GM18858 (cell line): ENCODE measurements around the gene ADAM23.

Experiments
- ATAC-seq: cut with Tn5 transposase; IDR thresholded peaks from one replicate; pipeline ENCODE4 v1.9.1; 2021; ENCODE audit not compliant: unreplicated experiment

ADAM23 gene

GRCh38 chr2:206488623-206489022, 45.3 kb downstream of the ADAM23 start:
- no peak for ATAC-seq

- ATAC-seq = no peak
These were observed 50.7 kb downstream of the ADAM23 start for GRCh38 chr2:206494061-206494460.

DNA sequence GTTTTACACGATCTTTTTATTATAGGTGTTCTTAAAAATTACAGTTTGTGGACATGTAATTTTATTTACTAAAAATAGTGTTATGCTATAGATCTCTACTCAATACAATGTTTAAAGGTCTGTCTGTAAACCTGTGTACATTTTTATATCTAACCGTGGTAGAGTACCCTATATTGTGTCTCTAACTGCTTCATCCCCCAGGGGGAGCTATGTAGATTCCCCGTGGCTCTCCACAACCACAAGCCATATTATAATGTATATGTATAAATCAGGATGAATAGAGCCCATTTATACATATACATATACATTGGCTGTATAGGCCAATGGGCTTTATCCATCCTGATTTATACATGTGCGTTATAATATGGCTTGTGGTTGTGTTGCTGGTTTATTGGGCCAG, 59.4 kb downstream of the ADAM23 start:
- ATAC-seq = no peak

DNA sequence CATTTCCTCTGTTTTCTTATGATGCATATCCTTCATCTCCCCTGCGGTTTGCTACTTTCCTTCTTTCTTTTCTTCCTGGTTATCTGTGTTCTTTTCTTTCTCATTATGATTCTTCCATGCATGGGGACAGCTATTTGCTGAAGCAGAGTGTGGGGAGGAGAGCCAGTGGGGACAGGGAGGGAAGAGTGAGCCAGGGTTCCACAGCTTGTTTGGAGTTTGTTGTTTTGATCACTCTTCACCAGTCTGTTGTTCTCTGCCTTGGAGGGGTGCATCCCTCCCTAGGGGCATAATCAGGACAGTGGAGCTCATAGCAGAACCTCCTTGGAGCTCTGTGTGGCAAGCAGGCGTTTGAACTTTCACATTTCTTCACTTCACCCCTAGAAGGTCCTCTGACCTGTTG, 68.0 kb downstream of the ADAM23 start:
- ATAC-seq = no peak

- ATAC-seq = no peak
These were observed 69.7 kb downstream of the ADAM23 start for GRCh38 chr2:206512999-206513398.

- no peak for ATAC-seq
These were observed 72.2 kb downstream of the ADAM23 start for GRCh38 chr2:206515580-206515979.

GRCh38 chr2:206518997-206519396, 75.7 kb downstream of the ADAM23 start:
- ATAC-seq = no peak

DNA sequence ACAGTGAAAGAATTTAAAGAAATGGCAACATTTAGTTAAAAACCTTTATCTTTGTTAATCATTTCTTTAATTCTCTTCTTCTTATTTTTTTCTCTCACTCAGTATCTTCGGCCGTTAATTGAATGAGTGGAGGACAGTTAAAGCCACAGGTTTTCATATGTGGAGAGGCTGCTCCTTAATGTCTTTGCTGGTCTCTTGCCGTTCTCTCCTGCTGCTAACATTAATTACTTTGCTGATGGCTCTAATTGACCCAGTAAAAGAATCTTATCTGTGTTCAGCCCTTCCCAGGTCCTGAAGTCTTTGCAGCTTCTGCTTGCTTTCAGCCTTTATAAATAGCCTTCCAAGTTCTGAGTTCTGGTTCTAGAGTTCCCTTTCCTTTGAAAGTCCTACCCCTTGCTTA, 77.1 kb downstream of the ADAM23 start:
- ATAC-seq = no peak

DNA sequence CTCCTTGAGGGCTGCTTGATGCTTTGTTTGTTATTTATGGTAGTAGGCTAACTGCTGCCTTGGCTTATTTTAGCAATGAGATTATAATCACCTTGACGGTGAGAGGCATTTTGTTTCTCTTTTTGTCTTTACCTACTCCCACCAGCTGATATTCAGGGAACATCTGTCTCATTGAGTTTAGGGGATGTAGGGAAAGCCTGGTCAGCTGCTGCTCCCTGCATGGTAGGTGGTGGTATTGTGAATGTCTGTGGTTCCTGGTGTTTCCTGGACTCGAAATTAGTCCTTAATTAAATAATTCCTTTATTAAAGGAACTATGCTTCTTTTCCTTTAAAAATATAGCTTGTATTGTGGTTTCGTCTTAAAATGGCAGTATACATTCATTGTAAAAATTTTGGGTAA, 77.8 kb downstream of the ADAM23 start:
- ATAC-seq = no peak

- ATAC-seq = no peak
These were observed 78.3 kb downstream of the ADAM23 start for GRCh38 chr2:206521612-206522011.

GRCh38 chr2:206526416-206526815, 83.1 kb downstream of the ADAM23 start:
- no peak for ATAC-seq

DNA sequence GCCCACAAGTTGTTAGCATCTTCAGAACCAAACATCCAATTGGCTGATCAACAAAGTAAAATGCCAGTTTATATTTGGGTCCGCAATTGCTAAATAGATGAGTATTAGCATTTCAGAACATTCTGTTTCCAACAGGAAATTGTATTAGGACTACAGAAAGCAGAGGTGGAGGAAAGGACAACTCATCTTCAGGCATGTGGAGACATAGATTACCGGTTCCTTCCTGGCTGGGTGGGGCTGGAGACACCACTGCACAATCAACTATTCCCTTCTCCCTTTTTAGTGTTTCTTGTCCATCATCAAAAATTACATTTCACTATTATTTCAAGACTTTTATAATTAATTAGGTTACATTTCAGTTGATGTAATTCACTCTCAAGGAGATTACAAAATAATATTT, 83.8 kb downstream of the ADAM23 start:
- ATAC-seq = no peak

DNA sequence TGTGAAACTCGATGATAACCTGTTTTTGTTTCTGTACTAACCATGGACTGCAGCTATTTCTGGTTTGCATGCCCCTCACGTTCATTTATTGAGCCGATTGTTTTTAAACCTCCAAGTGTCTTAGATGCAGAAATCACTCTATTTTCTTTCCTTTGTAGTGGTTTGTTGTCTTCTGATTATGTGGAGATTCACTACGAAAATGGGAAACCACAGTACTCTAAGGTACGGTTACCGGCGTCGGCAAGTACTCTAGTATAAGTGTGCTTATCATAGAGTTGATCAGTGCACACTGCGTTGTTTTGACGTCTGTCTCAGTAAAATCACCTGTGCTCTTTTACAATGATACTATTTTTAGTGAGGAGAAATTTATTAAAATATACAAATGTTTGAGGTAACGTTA, 87.4 kb downstream of the ADAM23 start:
- ATAC-seq = no peak

DNA sequence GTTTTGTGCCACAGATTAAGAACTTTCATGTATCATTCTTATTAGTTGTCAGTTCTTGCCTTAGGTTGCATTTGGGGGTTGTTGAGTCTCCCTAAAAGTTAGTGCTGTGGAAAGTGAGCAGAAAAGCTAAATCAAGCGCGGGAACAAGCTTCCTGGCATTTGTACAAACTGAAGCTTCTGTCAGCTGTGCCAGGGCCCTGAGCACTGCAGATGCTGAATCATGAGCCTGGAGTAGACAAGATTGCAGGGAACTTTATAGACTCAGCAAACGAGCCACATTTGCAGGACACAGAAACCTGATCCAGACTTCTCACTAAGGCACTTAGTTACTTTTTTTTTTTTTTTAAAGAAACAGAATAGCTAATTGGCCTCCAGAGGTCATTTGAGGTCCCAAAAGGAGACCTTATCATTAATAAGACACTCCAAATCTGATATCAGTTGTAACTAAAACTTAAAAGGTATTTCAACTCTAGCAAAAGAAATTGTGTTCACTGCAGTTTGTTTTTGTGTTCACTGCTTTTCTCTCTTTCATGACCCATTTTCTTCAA, 88.7 kb downstream of the ADAM23 start:
- ATAC-seq = no peak

- ATAC-seq = no peak
These were observed 90.6 kb downstream of the ADAM23 start for GRCh38 chr2:206533977-206534376.

- peak; percentile 47 for ATAC-seq
These were observed 92.1 kb downstream of the ADAM23 start for GRCh38 chr2:206535260-206535986.

- ATAC-seq = no peak
These were observed 97.4 kb downstream of the ADAM23 start for GRCh38 chr2:206540757-206541156.

DNA sequence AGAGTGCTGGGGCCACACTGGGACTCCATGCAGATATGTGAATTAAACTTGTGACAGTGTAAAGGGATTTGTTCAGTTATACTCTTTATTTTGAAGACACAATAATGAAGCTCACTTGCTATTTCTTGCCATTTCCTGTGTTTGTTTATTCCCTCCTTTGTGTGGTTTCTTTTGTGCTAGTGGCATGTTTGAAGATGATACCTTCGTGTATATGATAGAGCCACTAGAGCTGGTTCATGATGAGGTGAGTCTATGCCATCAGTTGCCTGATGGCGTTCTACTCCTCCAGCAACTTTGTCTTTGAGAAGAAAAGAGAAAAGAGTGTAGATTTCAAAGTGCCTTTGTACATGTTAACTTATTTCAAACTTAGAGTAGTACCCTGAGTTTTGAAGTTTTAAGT, 99.7 kb downstream of the ADAM23 start:
- ATAC-seq = no peak

- no peak for ATAC-seq
These were observed 105.1 kb downstream of the ADAM23 start for GRCh38 chr2:206548383-206548782.

DNA sequence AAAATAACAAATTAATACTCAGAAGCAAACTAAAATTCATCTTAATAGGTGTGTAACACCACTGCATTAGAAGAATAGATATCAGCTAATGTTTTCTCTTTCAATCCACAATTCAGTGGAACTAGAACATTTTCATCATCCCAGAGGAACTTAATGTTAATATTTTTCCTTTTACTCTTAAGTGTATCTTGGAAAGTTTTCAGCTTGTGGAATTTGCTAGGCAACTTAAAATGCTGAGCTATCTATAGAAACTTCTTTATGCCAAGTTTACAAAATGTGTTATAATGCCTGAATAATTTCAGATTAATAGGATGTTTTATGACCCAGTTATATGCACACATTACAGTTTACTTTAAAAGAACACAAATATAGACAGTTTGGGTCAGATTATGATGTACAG, 112.4 kb downstream of the ADAM23 start:
- no peak for ATAC-seq

DNA sequence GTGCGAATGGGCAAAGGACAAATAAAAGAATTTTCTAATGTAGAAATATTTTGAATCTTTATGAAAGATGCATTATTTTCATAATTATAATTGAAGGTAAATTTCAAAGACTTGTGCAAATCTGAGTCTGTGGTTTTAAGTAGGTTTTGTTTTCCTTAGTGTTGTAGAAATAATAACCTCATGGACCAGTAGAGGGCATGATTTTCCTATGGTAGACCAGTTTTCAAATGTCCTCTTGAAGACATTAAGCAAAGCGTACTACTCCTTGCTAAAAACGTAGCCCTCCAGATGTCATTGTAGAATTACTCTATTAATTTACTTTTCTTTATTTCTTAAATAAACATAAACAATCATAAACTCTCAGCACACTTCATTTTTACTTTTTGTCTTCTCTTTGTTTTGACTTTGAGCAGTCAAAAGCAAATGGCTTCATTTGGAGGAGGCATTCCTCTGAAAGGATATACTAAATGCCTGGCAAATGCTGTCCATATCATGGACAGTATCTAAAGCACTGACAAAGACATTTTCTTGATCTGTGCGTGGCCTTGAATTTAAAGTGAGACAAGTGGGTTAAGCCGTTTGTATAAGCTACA, 113.1 kb downstream of the ADAM23 start:
- ATAC-seq = no peak

DNA sequence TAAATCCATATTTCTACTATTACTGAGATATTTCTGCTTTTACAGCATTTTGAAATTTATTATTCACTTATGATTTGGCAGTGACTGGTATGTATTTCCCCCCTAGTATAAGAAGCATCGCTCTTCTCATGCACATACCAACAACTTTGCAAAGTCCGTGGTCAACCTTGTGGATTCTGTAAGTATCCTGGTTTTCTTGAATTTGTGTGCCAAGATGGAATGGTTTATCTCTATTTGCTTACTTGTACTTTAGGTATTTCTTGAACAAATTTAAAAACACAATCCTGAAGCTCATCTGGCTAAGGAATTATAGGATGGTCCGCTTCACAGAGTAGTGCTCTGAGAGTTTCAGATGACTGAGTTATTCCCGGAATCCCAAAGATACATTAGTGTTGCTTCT, 114.0 kb downstream of the ADAM23 start:
- ATAC-seq = no peak

DNA sequence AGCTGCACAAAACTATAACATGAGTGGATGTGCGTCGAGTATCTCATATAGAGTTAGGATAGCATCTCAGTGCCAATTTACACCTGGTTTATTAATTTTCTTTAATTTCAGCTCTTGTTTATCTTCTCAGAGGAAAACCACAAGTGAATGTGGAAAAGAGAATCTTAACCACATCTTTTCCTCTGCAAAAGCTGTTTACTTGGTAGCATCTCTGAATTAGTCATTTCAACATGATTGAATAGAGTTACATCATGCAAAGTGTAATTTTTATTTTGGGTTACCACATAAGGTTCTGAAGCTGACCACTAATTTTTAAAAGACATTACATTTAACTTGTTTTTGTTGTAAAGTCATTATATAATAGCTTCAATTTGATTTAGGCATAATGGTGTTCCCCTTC, 115.2 kb downstream of the ADAM23 start:
- ATAC-seq = no peak
